ENCODE results near the gene SOX10.

DNA sequence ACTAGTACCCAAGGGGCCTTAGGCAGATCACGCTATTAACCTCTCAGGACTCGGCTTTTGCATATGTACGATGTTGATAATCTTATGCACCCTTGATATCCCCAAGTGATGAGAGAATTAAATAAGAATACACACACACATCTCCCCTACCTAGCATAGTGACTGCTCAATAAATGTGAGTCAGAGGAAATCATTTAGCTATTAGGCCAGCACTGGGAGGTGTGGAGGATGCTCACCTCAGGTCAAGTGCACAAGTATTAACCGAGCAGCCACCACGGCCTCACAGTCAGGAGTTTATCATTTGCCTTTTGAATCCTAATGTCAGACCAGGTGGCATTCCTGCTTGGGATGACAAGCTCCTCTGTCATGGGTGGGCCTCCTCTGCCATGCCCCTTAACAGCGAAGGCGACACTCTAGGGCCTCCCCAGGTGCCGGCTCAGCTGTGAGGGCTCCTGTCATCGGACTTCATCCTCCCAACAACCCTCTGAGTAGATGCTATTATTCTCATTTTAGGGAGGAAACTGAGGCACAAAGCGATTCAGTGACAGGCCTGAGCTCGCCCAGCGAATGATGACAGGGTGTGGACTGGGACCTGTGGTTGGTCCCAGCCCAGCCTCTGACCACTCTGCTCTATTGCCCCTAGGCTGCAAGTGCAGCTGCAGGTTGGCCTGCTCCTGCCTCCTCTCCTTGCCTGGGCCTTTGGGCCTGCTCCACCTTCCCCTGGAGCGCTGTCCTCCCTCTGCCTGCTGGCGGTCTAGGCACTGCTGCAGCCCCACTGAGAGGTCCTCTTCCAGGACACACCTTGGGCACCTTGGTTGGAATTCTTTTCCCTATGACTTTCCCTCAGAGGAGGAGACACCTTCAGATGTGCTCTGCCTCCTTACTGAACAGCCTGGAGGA is 5.0 kb upstream of the SOX10 start:
- TF ChIP-seq CTCF (IDR thresholded peaks at IDR 0.05) (no peak), POLR2A (IDR thresholded peaks at IDR 0.05) (no peak)
